GM13976 (cell line): ENCODE results near the gene RPL11.
"Not testable (repeated sequence)": the region's sequence is repeated elsewhere in the genome, so short reads cannot be mapped to it uniquely, and the experiment has no call there.

Experiments
- DNase-seq: peaks from one replicate; pipeline ENCODE4 v3.0.0; 2012; ENCODE audit warnings: low spot score
- in situ Hi-C: fragments of 300-500 bp; cut with MboI; formaldehyde crosslinking; loops from one replicate; pipeline ENCODE4 v1.12.0; 2022; ENCODE audit warnings: low sequenced_read_pairs, mixed read lengths, inconsistent platforms; ENCODE audit not compliant: unreplicated experiment
- TF ChIP-seq, protein P1 (sequence below): IDR thresholded peaks from 2 replicates; pipeline ENCODE4 v1.5.1; 2012; ENCODE audit warnings: borderline replicate concordance, mild to moderate bottlenecking; ENCODE audit not compliant: insufficient read depth; ENCODE audit errors: extremely low read depth, missing control alignments, control extremely low read depth

The RPL11 gene

DNA sequence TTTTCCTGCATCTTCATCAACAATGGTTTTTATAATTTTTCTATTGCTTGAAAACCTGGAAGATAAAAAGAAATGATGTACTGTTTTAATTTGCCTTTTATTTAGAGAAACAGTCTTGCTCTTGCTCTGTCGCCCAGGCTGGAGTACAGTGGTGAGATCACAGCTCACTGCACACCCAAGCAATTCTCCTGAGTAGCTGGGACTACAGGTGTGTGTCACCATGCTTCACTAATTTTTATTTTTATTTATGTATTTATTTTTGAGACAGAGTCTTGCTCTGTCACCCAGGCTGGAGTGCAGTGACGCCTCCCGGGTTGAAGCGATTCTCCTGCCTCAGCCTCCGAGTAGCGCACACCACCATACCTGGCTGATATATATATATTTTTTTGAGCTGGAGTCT, 43.0 kb upstream of the RPL11 start:
- DNase-seq: no peak
- TF ChIP-seq, protein P1, sequence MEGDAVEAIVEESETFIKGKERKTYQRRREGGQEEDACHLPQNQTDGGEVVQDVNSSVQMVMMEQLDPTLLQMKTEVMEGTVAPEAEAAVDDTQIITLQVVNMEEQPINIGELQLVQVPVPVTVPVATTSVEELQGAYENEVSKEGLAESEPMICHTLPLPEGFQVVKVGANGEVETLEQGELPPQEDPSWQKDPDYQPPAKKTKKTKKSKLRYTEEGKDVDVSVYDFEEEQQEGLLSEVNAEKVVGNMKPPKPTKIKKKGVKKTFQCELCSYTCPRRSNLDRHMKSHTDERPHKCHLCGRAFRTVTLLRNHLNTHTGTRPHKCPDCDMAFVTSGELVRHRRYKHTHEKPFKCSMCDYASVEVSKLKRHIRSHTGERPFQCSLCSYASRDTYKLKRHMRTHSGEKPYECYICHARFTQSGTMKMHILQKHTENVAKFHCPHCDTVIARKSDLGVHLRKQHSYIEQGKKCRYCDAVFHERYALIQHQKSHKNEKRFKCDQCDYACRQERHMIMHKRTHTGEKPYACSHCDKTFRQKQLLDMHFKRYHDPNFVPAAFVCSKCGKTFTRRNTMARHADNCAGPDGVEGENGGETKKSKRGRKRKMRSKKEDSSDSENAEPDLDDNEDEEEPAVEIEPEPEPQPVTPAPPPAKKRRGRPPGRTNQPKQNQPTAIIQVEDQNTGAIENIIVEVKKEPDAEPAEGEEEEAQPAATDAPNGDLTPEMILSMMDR: no peak
- in situ Hi-C loops: no loop called here

DNA sequence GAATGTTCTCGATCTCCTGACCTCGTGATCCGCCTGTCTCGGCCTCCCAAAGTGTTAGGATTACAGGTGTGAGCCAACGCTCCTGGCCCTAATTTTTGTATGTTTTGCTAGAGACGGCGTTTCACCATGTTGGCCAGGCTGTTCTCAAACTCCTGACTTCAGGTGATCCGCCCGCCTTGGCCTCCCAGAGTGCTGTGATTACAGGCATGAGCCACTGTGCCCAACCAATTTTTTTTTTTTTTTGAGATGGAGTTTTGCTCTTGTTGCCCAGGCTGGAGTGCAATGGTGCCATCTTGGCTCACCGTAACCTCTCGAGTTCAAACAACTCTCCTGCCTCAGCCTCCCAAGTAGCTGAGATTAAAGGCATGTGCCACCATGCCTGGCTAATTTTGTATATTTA, 42.4 kb upstream of the RPL11 start:
- DNase-seq, in situ Hi-C loops: not testable (repeated sequence)

DNA sequence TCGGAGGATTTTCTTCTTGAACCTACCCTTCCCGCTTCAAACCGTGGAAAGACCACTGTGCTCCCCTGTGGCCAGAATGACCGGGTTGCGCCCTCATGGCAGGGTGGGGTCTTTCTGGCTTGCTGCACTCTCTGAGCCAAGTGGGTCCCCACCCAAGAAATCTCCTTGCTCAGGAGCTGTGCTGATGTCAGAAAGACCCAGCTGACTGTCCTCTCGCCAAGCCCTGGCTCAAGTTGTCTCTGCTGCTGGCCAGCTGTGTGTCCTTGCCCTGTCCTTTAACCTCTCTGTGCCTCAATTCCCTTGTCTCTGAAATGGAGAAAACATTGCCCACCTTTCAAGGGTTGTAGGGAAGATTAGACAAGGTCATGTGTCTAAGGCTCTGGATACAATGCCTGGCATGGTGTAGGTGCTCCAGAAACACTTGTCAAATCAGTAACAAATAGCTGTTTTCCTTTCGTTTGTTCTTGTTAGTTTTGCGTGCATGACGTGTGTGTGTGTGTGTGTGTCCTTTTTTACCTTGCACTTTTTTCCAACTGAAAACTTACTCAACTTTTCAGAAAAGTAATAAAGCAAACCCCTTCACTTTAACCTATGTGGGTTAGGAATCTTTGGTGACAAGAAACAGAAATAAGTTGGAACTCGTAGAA, 41.1 kb upstream of the RPL11 start:
- TF ChIP-seq, protein P1: no peak
- DNase-seq: no peak
- in situ Hi-C loops: no loop called here

DNA sequence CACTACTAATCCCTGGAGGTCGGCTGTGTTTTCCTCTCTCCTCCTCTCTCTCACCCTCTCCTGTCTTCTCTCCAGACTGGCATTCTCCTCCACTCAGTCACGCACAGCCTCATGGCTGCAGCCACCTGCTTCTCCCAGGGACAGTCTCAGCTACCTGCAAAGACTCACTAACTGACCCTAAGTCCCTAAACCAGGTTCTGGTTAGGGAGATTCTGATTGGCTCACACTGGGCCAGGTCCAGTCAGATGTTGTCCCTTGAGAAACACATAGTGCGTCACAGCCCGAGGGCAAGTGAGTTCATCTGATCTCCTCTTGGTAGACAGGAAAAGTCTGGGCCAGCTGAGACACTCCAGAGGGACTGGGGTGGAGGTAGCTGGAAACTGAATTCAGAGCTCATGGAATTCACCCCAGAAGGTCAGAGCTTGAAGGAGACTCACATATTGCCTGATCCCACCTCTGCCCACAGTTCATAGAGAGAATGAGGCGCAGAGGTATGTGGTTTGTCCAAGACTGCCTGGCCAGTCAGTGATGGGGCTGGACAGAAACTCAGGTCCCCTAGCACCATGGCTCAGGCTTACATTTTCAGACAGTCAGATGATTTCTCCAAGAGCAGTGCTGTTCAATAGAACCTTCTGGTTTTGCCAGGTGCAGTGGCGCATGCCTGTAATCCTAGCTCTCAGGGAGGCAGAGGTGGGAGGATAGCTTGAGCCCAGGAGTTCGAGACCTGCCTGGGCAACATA, 40.4 kb upstream of the RPL11 start:
- in situ Hi-C loops: no loop called here
- no peak for DNase-seq
- TF ChIP-seq, protein P1: no peak

DNA sequence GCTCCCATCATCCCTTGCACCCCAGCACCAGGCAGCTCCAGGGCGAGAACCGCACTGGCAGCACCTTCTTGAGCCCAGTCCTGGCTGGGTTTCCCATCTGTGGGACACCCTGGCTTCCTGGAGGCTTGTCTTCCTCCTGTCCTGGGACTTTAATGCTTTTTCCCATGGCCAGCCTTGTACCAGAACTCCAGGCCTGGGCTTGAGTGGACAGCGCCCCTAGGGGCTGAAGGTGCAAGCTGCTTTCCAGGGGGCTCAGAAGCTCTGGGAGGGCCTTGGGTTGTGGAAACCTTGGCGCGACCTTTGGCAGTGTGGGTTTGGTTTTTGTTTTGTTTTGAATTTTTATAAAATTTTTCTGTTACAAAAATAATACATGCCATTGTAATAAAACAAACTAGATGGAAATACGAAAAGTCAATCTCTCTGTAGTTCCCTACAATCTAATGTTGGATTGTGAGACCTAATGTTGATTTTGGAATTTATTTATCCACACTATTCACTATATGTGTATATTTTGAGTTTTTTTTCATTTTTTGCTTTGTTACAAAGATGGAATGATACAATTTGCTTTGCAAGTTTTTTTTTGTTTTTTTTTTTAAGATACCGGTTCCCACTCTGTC, 33.8 kb upstream of the RPL11 start:
- in situ Hi-C loops: no loop called here
- TF ChIP-seq, protein P1: peak; percentile 71
- peak; percentile 72 for DNase-seq

DNA sequence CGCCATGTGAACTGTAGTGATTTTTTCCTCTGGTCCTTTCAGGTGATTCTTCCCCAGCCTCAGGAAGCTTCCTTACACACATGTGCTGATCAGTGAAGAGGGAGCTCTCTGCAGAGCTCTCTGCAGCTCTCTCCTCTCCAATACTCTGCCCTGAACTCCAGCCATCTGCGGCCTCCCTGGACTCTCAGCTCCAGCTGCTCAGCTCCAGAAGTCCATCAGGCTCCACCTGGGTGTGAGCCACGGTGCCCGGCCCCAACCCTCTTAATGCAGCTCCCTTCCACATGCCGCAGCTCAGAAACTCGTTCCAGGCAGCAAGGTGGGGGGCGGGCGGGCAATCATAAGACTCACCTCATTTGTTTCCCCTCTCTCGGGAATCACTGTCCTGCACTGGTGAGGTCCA, 30.9 kb upstream of the RPL11 start:
- no peak for DNase-seq
- in situ Hi-C loops: no loop called here
- TF ChIP-seq, protein P1: no peak

DNA sequence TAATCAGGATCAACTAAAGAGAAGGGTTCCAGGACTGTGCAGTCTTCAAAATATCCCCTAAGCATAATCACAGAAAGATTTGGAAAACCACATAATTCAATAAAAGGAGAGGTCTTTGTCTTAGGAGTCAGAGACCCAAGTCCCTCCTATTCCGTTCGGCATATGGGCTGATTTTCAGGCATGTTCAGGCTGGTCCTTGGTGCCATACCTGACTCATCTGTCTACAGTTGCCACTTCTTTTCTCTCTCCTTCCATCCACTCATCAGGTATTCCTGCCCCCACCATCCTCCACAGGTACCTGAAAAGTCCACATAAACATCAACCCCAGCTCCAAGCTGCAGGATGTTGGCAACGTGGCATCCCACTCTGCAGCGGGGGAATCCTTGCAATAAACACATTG, 29.7 kb upstream of the RPL11 start:
- TF ChIP-seq, protein P1: no peak
- in situ Hi-C loops: no loop called here
- DNase-seq: no peak
